Camera-type eye (tissue), 1 donor: Measurements from ENCODE around the gene ELFN1. TPM values are rescaled to one million over a fixed set of nuclear protein-coding genes. Genes with fewer than 3 reads are reported as not detected.

Experiments used
- total RNA-seq: library from RNA; depleted of rRNA; stranded (reverse); fragments of >200 nt; gene quantifications from one replicate; pipeline ENCODE4 v1.2.3, GENCODE V29; 2014

Gene ELFN1
- total RNA-seq, result 21.5 TPM

DNA sequence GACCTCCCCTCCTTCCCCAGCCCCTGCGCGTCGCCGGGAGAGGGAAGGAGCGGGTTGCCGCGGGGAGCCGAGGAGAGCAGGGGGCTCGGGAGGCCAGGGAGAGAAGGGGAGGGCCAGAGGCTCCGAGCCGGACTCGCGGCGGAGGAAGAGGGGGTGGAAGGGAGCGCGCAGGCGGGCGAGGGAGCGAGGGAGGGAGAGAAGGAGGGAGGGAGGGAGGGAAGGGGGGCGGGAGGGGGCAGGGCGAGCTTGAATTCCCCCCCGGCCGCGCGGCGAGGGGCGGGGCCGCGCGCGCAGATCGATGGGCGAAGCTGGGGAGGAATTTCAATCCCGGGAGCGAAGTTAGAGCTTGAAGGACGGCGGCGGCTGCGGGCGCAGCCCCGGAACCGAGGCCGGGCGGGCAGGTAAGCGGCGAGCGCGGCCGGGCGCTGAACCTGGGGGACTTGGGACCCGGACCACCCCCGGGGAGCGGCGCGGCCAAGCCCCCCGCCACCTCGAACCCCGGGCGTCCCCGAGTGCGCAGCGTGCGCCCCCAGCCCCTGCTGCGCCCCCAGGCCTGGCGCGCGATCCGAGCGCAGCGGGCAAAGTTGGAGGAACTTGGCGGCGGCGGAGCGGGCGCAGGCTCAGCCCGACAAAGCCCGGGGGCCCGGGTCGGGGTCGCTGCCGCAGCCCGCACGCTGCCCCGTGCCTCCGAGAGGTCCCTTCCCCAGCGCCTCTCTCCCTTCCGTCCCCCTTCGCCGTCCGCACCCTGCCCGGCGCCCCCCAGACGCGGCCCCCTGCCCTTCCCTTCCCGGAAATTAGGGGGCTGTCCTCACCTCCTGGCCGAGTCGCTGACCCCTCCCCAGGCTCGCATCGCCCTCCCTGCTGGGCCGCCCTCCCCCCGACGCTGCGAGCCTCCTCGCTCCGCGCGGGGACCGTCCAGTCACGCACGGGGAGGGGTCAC is at the start of gene ELFN1:
Gene ELFN1 (plus strand): TSS at position 324 of the 940 bp plus-strand sequence. CDS start 74,320 bp downstream, outside the sequence.

Other genes starting within 250 kb of the ELFN1 start
- gene MICALL2, start 210.8 kb upstream of the ELFN1 start, total RNA-seq, result 8.5 TPM
- gene INTS1, start 165.9 kb upstream of the ELFN1 start, total RNA-seq, result 52.5 TPM
- 35.0 TPM for gene MAFK, start 139.6 kb upstream of the ELFN1 start, total RNA-seq
- gene TMEM184A, start 114.1 kb upstream of the ELFN1 start, total RNA-seq, result 3.5 TPM
- gene PSMG3, start 100.2 kb upstream of the ELFN1 start, total RNA-seq, result 20.4 TPM